ENCODE measurements around the gene PHACTR2. TPM values are rescaled to one million over a fixed set of nuclear protein-coding genes. Genes with fewer than 3 reads are reported as not detected.

PHACTR2 gene
- total and polyA plus RNA-seq, 10 of the 15 experiments (the other 5 are each of a cell fraction or from before 2014, with no cell fraction given): 1.4 to 19.1 (median 5.3) TPM

- TF ChIP-seq RELB (IDR thresholded peaks at IDR 0.05; ENCODE audit: low read depth): no peak
These were observed 47.1 kb downstream of the PHACTR2 start (continued) for GRCh38 chr6:143724876-143725275.

GRCh38 chr6:143726015-143726647, 48.4 kb downstream of the PHACTR2 start:
- FAIRE-seq (peak; percentile 52), DNase-seq (ENCODE audit: low read depth, low spot score) (no peak), ATAC-seq (peak; percentile 42)
- H3K79me2 ChIP-seq (ENCODE audit: control insufficient read depth, insufficient read depth, low read length): no peaks in the 10 kb centered on the region
- no peaks in the 10 kb centered on the region for H4K20me1 ChIP-seq (ENCODE audit: control insufficient read depth, insufficient read depth)
- WGBS (ENCODE audit: insufficient coverage, insufficient replicate concordance, low lambda C conversion rate, missing lambda C conversion rate): 0% methylated on average over 2 of the region's 2 CpGs
- no peaks in the 10 kb centered on the region; the same call in 1 of the 3 replicates for H3K9me3 ChIP-seq (replicated peaks; ENCODE audit: control insufficient read depth, insufficient read depth, low read length)
- intact Hi-C loops (cut with micrococcal nuclease; ENCODE audit: unreplicated experiment) (no loop called here), in situ Hi-C loops (cut with MboI) (no loop called here)
- RAD21 ChIA-PET (ENCODE audit: unreplicated experiment): no interaction called here
- POLR2A ChIA-PET: no interaction called here
- H3K4me1 ChIP-seq (ENCODE audit: control insufficient read depth, insufficient read depth, low read length): no peaks in the 10 kb centered on the region
- BruUV-seq (replicated peaks): no TSS peak
- H3K4me3 ChIP-seq: no peak overlapping the region
- no peaks in the 10 kb centered on the region for H3K36me3 ChIP-seq (ENCODE audit: control insufficient read depth in 2 of 2, insufficient read depth in 2 of 2, low read length in 1 of 2)
- TF ChIP-seq ATF2 (IDR thresholded peaks at IDR 0.05; ENCODE audit: low read length) (no peak), MEF2A (IDR thresholded peaks at IDR 0.05; ENCODE audit: insufficient read depth, low read depth, low read length) (0 out of 2 replicates have a peak, but pooled peaks have one; percentile 38), SPI1 (IDR thresholded peaks at IDR 0.05; ENCODE audit: borderline replicate concordance, insufficient read depth, low read depth, low read length) (0 out of 2 replicates have a peak, but pooled peaks have one; percentile 7), RUNX3 (IDR thresholded peaks at IDR 0.05; ENCODE audit: low read length) (peak; percentile 9; the same call in 1 of the 2 replicates), MAX (IDR thresholded peaks at IDR 0.05; ENCODE audit: low read depth, low read length) (no peak)
- H2AFZ ChIP-seq (ENCODE audit: control insufficient read depth, low read depth, low read length): no peak overlapping the region
- CTCF ChIA-PET: no interaction called here
- H3K27ac ChIP-seq (ENCODE audit: control insufficient read depth, insufficient read depth): no peak overlapping the region
- SMC1A ChIA-PET (ENCODE audit: uncharacterized antibody, unreplicated experiment): no interaction called here
- H3K4me2 ChIP-seq (ENCODE audit: control insufficient read depth, insufficient read depth): no peak overlapping the region
- no peak overlapping the region for H3K9ac ChIP-seq (ENCODE audit: control insufficient read depth, insufficient read depth, low read length)
- H3K27me3 ChIP-seq (replicated peaks in 1 of 2; ENCODE audit: control insufficient read depth in 2 of 2, insufficient read depth in 2 of 2, low read length in 1 of 2): no peaks in the 10 kb centered on the region
